Activated naive CD4-positive, alpha-beta T cell (primary cell): Measurements from ENCODE around the gene ZNF614.
"Not testable (repeated sequence)": the region's sequence is repeated elsewhere in the genome, so short reads cannot be mapped to it uniquely, and the experiment has no call there.

Experiments used
- DNase-seq, 4 experiments: peaks; one replicate each; lab custom pipeline; 2025; lab: John Stamatoyannopoulos, UW

The ZNF614 gene

GRCh38 chr19:51986309-51987291 is 41.6 kb downstream of the ZNF614 start, which contains the start of gene ZNF350:
TSS of gene ZNF350 (minus strand) at chr19:51986840. CDS start at chr19:51974360, 12,480 bp downstream.
- DNase-seq: peak; percentile 44 to 79 (median 64)

DNA sequence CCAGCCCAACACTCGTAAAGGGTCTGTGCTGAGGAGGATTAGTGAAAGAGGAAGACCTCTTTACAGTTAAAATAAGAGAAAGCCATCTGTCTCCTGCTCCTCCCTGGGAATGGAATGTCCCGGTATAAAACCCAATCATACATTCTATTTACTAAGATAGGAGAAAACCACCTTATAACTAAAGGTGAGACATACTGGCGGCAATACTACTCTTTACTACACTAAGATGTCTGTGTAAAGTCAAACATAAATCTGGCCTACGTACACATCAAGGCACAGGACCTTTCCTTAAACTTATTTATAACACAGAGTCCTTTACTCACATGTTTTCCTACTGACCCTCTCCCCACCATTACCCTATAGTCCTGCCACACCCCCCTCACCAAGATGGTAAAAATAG is 44.8 kb downstream of the ZNF614 start:
- no peak for DNase-seq

- not testable (repeated sequence) for DNase-seq
Observed at GRCh38 chr19:51980926-51981325, 47.3 kb downstream of the ZNF614 start.

DNA sequence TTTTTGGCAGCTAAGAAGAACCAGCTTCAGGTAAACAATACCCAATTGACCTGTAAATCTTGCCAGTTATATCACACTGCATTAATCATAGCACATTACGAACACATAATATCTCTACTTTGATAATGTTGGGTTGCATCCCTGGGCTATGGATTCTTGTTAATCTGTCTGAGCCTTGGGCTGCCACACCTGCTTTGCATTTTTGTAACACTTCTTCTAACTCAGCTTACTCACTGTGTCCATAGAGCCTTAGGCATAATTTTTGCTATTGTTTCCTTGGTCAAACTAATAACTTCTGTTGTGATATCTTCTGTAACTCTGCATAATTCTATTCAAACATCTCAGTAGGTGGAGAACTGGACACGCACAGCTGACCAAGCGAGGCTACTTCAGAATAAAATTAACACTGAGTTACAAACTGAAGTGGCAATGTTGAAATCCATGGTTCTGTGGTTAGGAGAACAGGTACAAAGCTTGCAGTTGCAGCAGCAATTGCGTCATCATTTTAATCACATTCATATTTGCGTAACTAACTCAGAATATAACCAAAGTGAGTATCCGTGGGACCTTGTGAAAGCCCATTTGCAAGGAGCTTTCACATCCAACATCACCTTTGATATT is 48.0 kb downstream of the ZNF614 start:
- DNase-seq: no peak

- no peak for DNase-seq
Observed at GRCh38 chr19:51978882-51979281, 49.3 kb downstream of the ZNF614 start.

DNA sequence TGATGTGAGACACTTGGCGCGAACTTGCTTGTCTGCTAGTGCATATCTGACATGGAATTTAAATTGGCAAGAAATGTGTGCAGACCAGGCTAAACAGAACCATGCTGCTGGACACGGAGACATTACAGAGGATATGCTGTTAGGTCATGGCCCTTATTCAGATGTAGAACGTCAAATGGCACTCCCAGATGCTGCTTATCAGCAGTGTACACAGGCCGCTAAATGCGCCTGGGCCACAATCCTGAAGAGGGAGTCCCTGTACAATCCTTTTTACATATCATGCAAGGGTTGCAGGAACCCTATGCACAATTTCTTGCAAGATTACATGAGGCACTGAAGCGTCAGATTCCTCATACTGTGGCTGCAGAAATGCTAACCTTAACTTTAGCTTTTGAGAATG is 50.8 kb downstream of the ZNF614 start:
- DNase-seq: no peak

- DNase-seq: no peak
Observed at GRCh38 chr19:51976852-51977251, 51.3 kb downstream of the ZNF614 start.

GRCh38 chr19:51975787-51976186 is 52.4 kb downstream of the ZNF614 start:
- not testable (repeated sequence) for DNase-seq

GRCh38 chr19:51971624-51972023 is 56.6 kb downstream of the ZNF614 start:
- no peak for DNase-seq

GRCh38 chr19:51970718-51971117 is 57.5 kb downstream of the ZNF614 start:
- DNase-seq: no peak

GRCh38 chr19:51965583-51965982 is 62.6 kb downstream of the ZNF614 start:
- no peak for DNase-seq
